HEK293 (cell line): ENCODE results near the gene UTS2.

Experiments used
- CTCF ChIA-PET: fragments of 350-600 bp; formaldehyde crosslinking; extraction: SDS; loops from one replicate; lab custom pipeline; 2021; ENCODE audit warnings: antibody characterized with exemption; lab: Yijun Ruan, JAX
- POLR2A ChIA-PET: fragments of 300-600 bp; formaldehyde crosslinking; extraction: SDS; loops from one replicate; lab custom pipeline; 2020; ENCODE audit warnings: antibody characterized with exemption, inconsistent platforms; lab: Yijun Ruan, JAX
- H3K27ac ChIP-seq: fragments of 200-500 bp; sonication (Bioruptor generic); 2 replicates; pipeline ENCODE4 v1.5.1; 2014; ENCODE audit warnings: low read depth, low read length, control low read depth, inconsistent platforms; ENCODE audit errors: extremely low read depth
- H3K36me3 ChIP-seq, 2 experiments: fragments of 200-500 bp in 1 of 2; sonication (Bioruptor generic) in 1 of 2; 1 replicate in 1 of 2; 2 replicates in 1 of 2; pipeline ENCODE4 v1.5.1; 2014 to 2017; ENCODE audit warnings: inconsistent platforms in 2 of 2, low read length in 2 of 2; ENCODE audit not compliant: control insufficient read depth in 2 of 2, insufficient read depth in 1 of 2
- H3K4me1 ChIP-seq: fragments of 200-500 bp; sonication (Bioruptor generic); 2 replicates; pipeline ENCODE4 v1.5.1; 2014; ENCODE audit warnings: mild to moderate bottlenecking, low read length, inconsistent platforms; ENCODE audit not compliant: control insufficient read depth, insufficient read depth
- H3K4me3 ChIP-seq: 2 replicates; pipeline ENCODE4 v1.5.1; 2011; ENCODE audit warnings: low read depth, mild to moderate bottlenecking, control low read depth, low read length, moderate library complexity
- H3K9me3 ChIP-seq: fragments of 200-500 bp; sonication (Bioruptor generic); 2 replicates; pipeline ENCODE4 v1.5.1; 2014; ENCODE audit warnings: low read depth, low read length, inconsistent platforms; ENCODE audit not compliant: control insufficient read depth, insufficient read depth
- GLIS1 ChIP-seq: fragments of 450-650 bp; formaldehyde crosslinking; IDR thresholded peaks from 2 replicates; pipeline ENCODE4 v1.5.1; 2016; ENCODE audit warnings: missing biosample characterization, missing genetic modification characterization
- HOXA7 ChIP-seq: sonication (generic); formaldehyde crosslinking; IDR thresholded peaks from 2 replicates; pipeline ENCODE4 v1.8.1; 2022; ENCODE audit warnings: missing genetic modification reagents, borderline replicate concordance
- KLF1 ChIP-seq: fragments of 450-650 bp; formaldehyde crosslinking; IDR thresholded peaks from 2 replicates; pipeline ENCODE4 v1.5.1; 2016; ENCODE audit warnings: missing biosample characterization, missing genetic modification characterization
- KLF17 ChIP-seq: fragments of 450-650 bp; formaldehyde crosslinking; IDR thresholded peaks from 2 replicates; pipeline ENCODE4 v1.5.1; 2016; ENCODE audit warnings: missing biosample characterization, missing genetic modification characterization
- MEIS1 ChIP-seq: sonication (generic); formaldehyde crosslinking; IDR thresholded peaks from 2 replicates; pipeline ENCODE4 v1.8.1; 2022; ENCODE audit warnings: missing genetic modification reagents, mild to moderate bottlenecking, borderline replicate concordance
- ZBTB1 ChIP-seq: fragments of 450-650 bp; formaldehyde crosslinking; IDR thresholded peaks from 2 replicates; pipeline ENCODE4 v1.5.1; 2016; ENCODE audit warnings: missing biosample characterization, missing genetic modification characterization
- ZBTB8A ChIP-seq: fragments of 450-650 bp; formaldehyde crosslinking; IDR thresholded peaks from 2 replicates; pipeline ENCODE4 v1.5.1; 2016; ENCODE audit warnings: missing biosample characterization, missing genetic modification characterization
- ZNF133 ChIP-seq: fragments of 450-650 bp; formaldehyde crosslinking; IDR thresholded peaks from 2 replicates; pipeline ENCODE4 v1.5.1; 2016; ENCODE audit warnings: missing biosample characterization, missing genetic modification characterization
- ZNF292 ChIP-seq: fragments of 450-650 bp; formaldehyde crosslinking; IDR thresholded peaks from 2 replicates; pipeline ENCODE4 v1.5.1; 2016; ENCODE audit warnings: low read depth, missing biosample characterization, missing genetic modification characterization, borderline replicate concordance
- ZNF514 ChIP-seq: fragments of 450-650 bp; formaldehyde crosslinking; IDR thresholded peaks from 2 replicates; pipeline ENCODE4 v1.5.1; 2016; ENCODE audit warnings: missing biosample characterization, missing genetic modification characterization
- ZNF596 ChIP-seq: fragments of 450-650 bp; IDR thresholded peaks from 2 replicates; pipeline ENCODE4 v1.5.0; 2018; ENCODE audit warnings: missing biosample characterization, mild to moderate bottlenecking, missing genetic modification characterization, moderate library complexity
- ZNF626 ChIP-seq: fragments of 450-650 bp; sonication (Bioruptor Pico); formaldehyde crosslinking; IDR thresholded peaks from 2 replicates; pipeline ENCODE4 v1.5.1; 2018; ENCODE audit warnings: missing biosample characterization, missing genetic modification characterization, inconsistent platforms
- ZNF629 ChIP-seq: fragments of 450-650 bp; formaldehyde crosslinking; IDR thresholded peaks from 2 replicates; pipeline ENCODE4 v1.5.1; 2017; ENCODE audit warnings: missing biosample characterization, missing genetic modification characterization
- ZNF645 ChIP-seq: fragments of 450-650 bp; formaldehyde crosslinking; IDR thresholded peaks from 2 replicates; pipeline ENCODE4; 2016; ENCODE audit warnings: missing biosample characterization, missing genetic modification characterization
- ZSCAN30 ChIP-seq: fragments of 450-650 bp; IDR thresholded peaks from 2 replicates; pipeline ENCODE4 v1.5.1; 2018; ENCODE audit warnings: missing biosample characterization, mild to moderate bottlenecking, missing genetic modification characterization, moderate library complexity
- TF ChIP-seq, protein P1 (sequence below): fragments of 450-650 bp; IDR thresholded peaks from 2 replicates; pipeline ENCODE4 v1.5.1; 2018; ENCODE audit warnings: missing biosample characterization, mild to moderate bottlenecking, missing genetic modification characterization
- TF ChIP-seq, protein P2 (sequence below): sonication (generic); formaldehyde crosslinking; IDR thresholded peaks from 2 replicates; pipeline ENCODE4 v1.8.1; 2022; ENCODE audit warnings: mild to moderate bottlenecking, moderate library complexity, missing genetic modification reagents
- TF ChIP-seq, protein P3 (sequence below): fragments of 450-650 bp; formaldehyde crosslinking; IDR thresholded peaks from 2 replicates; pipeline ENCODE4 v1.5.1; 2016; ENCODE audit warnings: missing biosample characterization, missing genetic modification characterization
- TF ChIP-seq, protein P4 (sequence below): fragments of 450-650 bp; formaldehyde crosslinking; IDR thresholded peaks from 2 replicates; pipeline ENCODE4 v1.5.1; 2016; ENCODE audit warnings: missing biosample characterization, missing genetic modification characterization
- TF ChIP-seq, protein P5 (sequence below): fragments of 450-650 bp; formaldehyde crosslinking; IDR thresholded peaks from 2 replicates; pipeline ENCODE4 v1.5.1; 2016; ENCODE audit warnings: missing biosample characterization, missing genetic modification characterization

UTS2 gene

GRCh38 chr1:7821282-7821681, 31.6 kb downstream of the UTS2 start:
- ChIA-PET CTCF (interaction anchor here (0.7 to 1.5 kb wide), 3 partner anchors 13 to 157 kb away, joined by 3 to 5 read pairs (median 4); no protein-coding TSS in a partner anchor), POLR2A (no interaction called here)
- no peak for TF ChIP-seq ZNF645 (tag by site-specific recombination)
- TF ChIP-seq KLF17: no peak
- no peak for TF ChIP-seq ZNF626 (tag by site-specific recombination)
- TF ChIP-seq ZNF514 (tag by site-specific recombination): no peak
- TF ChIP-seq ZNF629 (tag by site-specific recombination): no peak
- no peak for TF ChIP-seq HOXA7 (CRISPR knock-in tag)
- TF ChIP-seq ZNF292 (tag by site-specific recombination): no peak
- TF ChIP-seq, protein P1, sequence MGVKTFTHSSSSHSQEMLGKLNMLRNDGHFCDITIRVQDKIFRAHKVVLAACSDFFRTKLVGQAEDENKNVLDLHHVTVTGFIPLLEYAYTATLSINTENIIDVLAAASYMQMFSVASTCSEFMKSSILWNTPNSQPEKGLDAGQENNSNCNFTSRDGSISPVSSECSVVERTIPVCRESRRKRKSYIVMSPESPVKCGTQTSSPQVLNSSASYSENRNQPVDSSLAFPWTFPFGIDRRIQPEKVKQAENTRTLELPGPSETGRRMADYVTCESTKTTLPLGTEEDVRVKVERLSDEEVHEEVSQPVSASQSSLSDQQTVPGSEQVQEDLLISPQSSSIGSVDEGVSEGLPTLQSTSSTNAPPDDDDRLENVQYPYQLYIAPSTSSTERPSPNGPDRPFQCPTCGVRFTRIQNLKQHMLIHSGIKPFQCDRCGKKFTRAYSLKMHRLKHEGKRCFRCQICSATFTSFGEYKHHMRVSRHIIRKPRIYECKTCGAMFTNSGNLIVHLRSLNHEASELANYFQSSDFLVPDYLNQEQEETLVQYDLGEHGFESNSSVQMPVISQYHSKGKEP (tag by site-specific recombination): no peak
- Histone ChIP-seq H3K9me3 (no peaks in the 10 kb centered on the region), H3K4me3 (no peak overlapping the region), H3K27ac (no peak overlapping the region), H3K4me1 (no peaks in the 10 kb centered on the region), H3K36me3 (peaks cover 0 to 10% of the 10 kb centered on the region in 2 experiments; a peak in 1 of 3 replicates)

DNA sequence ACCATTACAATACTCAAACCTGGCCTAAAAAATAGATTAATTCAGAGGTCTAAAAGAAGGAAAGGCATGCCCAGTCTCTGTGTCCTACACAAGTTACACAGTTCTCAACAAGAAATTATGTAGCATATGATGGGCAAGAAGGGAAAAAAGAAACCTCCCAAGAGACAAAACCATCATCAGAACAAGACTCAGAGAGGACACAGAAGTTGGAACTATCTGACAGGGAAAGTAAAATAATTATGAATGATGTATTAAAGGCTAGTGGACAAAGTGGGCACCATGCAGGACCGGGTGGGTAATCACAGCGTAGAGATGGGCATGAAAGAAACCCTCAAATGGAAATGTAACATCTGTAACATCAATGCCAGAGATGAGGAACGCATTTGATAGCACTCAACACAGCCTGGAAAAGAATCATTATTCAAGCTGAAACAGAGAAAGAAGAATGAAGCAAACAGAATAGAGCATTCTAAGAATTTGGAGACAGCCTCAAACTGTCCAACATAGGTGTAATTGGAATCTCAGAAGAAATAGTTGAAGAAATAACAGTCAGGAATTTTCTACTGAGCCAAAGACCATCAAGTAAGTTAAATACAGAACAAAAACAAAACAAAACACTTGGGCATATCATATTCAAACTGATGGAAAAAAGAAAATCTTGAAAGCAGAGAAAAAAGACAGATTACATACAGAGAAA, 39.0 kb downstream of the UTS2 start:
- H3K36me3 ChIP-seq: peaks cover 0 to 12% of the 10 kb centered on the region in 2 experiments; a peak in 1 of 3 replicates
- POLR2A ChIA-PET: no interaction called here
- CTCF ChIA-PET: no interaction called here
- TF ChIP-seq, protein P2, sequence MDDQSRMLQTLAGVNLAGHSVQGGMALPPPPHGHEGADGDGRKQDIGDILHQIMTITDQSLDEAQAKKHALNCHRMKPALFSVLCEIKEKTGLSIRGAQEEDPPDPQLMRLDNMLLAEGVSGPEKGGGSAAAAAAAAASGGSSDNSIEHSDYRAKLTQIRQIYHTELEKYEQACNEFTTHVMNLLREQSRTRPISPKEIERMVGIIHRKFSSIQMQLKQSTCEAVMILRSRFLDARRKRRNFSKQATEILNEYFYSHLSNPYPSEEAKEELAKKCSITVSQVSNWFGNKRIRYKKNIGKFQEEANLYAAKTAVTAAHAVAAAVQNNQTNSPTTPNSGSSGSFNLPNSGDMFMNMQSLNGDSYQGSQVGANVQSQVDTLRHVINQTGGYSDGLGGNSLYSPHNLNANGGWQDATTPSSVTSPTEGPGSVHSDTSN (CRISPR knock-in tag): no peak
- TF ChIP-seq ZNF596 (tag by site-specific recombination): no peak
- TF ChIP-seq ZSCAN30 (tag by site-specific recombination): no peak
- TF ChIP-seq GLIS1 (tag by site-specific recombination): no peak
- TF ChIP-seq ZBTB1: no peak
- TF ChIP-seq, protein P3, sequence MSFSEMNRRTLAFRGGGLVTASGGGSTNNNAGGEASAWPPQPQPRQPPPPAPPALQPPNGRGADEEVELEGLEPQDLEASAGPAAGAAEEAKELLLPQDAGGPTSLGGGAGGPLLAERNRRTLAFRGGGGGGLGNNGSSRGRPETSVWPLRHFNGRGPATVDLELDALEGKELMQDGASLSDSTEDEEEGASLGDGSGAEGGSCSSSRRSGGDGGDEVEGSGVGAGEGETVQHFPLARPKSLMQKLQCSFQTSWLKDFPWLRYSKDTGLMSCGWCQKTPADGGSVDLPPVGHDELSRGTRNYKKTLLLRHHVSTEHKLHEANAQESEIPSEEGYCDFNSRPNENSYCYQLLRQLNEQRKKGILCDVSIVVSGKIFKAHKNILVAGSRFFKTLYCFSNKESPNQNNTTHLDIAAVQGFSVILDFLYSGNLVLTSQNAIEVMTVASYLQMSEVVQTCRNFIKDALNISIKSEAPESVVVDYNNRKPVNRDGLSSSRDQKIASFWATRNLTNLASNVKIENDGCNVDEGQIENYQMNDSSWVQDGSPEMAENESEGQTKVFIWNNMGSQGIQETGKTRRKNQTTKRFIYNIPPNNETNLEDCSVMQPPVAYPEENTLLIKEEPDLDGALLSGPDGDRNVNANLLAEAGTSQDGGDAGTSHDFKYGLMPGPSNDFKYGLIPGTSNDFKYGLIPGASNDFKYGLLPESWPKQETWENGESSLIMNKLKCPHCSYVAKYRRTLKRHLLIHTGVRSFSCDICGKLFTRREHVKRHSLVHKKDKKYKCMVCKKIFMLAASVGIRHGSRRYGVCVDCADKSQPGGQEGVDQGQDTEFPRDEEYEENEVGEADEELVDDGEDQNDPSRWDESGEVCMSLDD: no peak
- TF ChIP-seq KLF1 (tag by site-specific recombination): no peak
- TF ChIP-seq, protein P4, sequence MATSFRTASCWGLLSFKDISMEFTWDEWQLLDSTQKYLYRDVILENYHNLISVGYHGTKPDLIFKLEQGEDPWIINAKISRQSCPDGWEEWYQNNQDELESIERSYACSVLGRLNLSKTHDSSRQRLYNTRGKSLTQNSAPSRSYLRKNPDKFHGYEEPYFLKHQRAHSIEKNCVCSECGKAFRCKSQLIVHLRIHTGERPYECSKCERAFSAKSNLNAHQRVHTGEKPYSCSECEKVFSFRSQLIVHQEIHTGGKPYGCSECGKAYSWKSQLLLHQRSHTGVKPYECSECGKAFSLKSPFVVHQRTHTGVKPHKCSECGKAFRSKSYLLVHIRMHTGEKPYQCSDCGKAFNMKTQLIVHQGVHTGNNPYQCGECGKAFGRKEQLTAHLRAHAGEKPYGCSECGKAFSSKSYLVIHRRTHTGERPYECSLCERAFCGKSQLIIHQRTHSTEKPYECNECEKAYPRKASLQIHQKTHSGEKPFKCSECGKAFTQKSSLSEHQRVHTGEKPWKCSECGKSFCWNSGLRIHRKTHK: no peak
- peak; percentile 94 for TF ChIP-seq ZNF133 (tag by site-specific recombination)
- TF ChIP-seq, protein P5, sequence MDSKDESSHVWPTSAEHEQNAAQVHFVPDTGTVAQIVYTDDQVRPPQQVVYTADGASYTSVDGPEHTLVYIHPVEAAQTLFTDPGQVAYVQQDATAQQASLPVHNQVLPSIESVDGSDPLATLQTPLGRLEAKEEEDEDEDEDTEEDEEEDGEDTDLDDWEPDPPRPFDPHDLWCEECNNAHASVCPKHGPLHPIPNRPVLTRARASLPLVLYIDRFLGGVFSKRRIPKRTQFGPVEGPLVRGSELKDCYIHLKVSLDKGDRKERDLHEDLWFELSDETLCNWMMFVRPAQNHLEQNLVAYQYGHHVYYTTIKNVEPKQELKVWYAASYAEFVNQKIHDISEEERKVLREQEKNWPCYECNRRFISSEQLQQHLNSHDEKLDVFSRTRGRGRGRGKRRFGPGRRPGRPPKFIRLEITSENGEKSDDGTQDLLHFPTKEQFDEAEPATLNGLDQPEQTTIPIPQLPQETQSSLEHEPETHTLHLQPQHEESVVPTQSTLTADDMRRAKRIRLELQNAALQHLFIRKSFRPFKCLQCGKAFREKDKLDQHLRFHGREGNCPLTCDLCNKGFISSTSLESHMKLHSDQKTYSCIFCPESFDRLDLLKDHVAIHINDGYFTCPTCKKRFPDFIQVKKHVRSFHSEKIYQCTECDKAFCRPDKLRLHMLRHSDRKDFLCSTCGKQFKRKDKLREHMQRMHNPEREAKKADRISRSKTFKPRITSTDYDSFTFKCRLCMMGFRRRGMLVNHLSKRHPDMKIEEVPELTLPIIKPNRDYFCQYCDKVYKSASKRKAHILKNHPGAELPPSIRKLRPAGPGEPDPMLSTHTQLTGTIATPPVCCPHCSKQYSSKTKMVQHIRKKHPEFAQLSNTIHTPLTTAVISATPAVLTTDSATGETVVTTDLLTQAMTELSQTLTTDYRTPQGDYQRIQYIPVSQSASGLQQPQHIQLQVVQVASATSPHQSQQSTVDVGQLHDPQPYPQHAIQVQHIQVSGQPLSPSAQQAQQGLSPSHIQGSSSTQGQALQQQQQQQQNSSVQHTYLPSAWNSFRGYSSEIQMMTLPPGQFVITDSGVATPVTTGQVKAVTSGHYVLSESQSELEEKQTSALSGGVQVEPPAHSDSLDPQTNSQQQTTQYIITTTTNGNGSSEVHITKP (tag by site-specific recombination): no peak
- TF ChIP-seq MEIS1 (CRISPR knock-in tag): no peak
- no peak for TF ChIP-seq ZBTB8A

More for the DNA sequence above, 39.0 kb downstream of the UTS2 start:
- Histone ChIP-seq H3K4me1 (no peaks in the 10 kb centered on the region), H3K9me3 (no peaks in the 10 kb centered on the region; the same call in 1 of the 2 replicates), H3K27ac (no peak overlapping the region), H3K4me3 (no peak overlapping the region)
